ENCODE data around the gene EAPP.
"Not testable (repeated sequence)": the region's sequence is repeated elsewhere in the genome, so short reads cannot be mapped to it uniquely, and the experiment has no call there.

The EAPP gene

DNA sequence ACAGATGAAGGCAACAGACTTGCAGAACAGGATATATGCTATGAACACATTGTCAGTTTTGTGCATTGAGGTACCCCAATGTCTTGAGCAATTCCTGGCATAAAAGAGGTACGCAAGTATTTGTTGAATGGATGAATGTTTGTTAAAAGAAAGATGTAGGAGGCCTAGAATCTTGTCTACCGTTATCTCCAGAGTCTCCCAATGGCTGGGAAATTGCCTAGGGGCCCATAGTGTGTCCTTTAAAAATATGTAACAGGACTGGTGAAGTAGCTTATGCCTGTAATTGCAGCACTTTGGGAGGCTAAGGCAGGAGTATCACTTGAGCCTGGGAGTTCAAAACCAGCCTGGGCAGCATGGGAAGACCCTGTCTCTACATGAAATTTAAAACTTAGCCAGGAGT is 57.0 kb downstream of the EAPP start:
- no peak for DNase-seq (ENCODE audit: low spot score)
- Mint-ChIP-seq H3K27ac (no peak overlapping the region), H3K9me3 (no peaks in the 10 kb centered on the region), H3K4me1 (ENCODE audit: low read depth) (no peaks in the 10 kb centered on the region), H3K27me3 (ENCODE audit: low read depth) (no peaks in the 10 kb centered on the region), H3K4me3 (no peak overlapping the region), H3K36me3 (ENCODE audit: low read depth) (no peaks in the 10 kb centered on the region)

DNA sequence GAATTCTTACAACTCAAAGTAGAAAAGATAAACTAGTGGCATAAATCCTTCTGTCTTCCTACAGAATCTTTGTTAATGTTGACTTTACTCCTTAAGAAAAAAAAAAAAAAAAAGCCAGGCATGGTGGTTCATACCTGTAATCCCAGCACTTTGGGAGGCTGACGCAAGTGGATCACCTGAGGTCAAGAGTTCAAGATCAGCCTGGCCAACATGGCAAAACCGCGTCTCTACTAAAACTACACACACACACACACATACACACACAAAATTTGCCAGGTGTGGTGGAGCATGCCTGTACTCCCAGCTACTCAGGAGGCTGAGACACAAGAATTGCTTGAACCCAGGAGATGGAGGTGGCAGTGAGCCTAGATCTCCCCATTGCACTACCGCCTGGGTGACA is 59.8 kb downstream of the EAPP start:
- no peak overlapping the region for H3K4me3 Mint-ChIP-seq

DNA sequence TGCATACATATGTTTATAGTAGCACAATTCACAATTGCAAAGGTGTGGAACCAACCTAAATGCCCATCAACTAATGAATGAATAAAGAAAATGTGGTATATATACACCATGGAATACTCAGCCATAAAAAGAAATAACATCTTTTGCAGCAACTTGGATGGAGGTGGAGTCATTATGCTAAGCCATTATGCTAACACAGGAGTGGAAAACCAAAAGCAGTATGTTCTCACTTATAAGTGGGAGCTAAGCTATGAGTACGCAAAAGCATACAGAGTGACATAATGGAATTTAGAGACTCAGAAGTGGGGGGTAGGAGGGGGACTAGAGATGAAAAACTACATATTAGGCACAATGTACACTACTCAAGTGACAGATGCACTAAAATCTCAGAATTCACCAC is 61.2 kb downstream of the EAPP start:
- Mint-ChIP-seq H3K27me3 (ENCODE audit: low read depth) (no peaks in the 10 kb centered on the region), H3K9me3 (no peaks in the 10 kb centered on the region), H3K4me1 (ENCODE audit: low read depth) (no peaks in the 10 kb centered on the region), H3K4me3 (no peak overlapping the region), H3K27ac (no peak overlapping the region), H3K36me3 (ENCODE audit: low read depth) (no peaks in the 10 kb centered on the region)
- DNase-seq (ENCODE audit: low spot score), result no peak

More for the DNA sequence above, 59.8 kb downstream of the EAPP start:
- Mint-ChIP-seq H3K4me1 (ENCODE audit: low read depth) (no peaks in the 10 kb centered on the region), H3K9me3 (no peaks in the 10 kb centered on the region), H3K36me3 (ENCODE audit: low read depth) (no peaks in the 10 kb centered on the region), H3K27ac (no peak overlapping the region), H3K27me3 (ENCODE audit: low read depth) (no peaks in the 10 kb centered on the region)
- no peak for DNase-seq (ENCODE audit: low spot score)

DNA sequence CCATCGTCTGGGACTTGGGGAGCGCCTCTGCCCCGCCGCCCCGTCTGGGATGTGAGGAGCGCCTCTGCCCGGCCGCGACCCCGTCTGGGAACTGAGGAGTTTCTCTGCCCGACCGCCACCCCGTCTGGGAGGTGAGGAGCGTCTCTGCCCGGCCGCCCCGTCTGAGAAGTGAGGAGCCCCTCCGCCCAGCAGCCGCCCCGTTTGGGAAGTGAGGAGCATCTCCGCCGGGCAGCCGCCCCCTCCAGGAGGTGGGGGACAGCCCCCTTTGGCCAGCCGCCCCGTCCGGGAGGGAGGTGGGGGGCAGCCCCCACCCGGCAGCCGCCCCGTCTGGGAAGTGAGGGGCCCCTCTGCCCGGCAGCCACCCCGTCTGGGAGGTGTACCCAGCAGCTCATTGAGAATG is 63.5 kb downstream of the EAPP start:
- H3K27ac Mint-ChIP-seq; H3K4me3 Mint-ChIP-seq; DNase-seq (ENCODE audit: low spot score); H3K9me3 Mint-ChIP-seq; H3K4me1 Mint-ChIP-seq (ENCODE audit: low read depth); H3K36me3 Mint-ChIP-seq (ENCODE audit: low read depth); H3K27me3 Mint-ChIP-seq (ENCODE audit: low read depth): not testable (repeated sequence)

DNA sequence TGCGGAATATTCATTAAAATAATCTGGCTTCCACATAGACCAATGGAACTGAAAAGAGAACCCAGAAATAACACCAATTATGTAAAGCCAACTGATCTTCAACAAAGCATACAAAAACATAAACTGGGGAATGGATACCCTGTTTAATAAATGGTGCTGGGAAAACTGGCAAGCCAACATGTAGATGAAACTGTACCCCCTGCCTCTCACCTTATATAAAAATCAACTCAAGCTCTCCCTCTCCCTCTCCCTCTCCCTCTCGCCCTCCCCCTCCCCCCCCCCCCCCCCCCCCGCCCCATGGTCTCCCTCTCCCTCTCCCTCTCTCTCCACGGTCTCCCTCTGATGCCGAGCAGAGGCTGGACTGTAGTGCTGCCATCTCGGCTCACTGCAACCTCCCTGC is 64.3 kb downstream of the EAPP start:
- DNase-seq (ENCODE audit: low spot score), result no peak
- Mint-ChIP-seq H3K27me3 (ENCODE audit: low read depth) (no peaks in the 10 kb centered on the region), H3K4me1 (ENCODE audit: low read depth) (no peaks in the 10 kb centered on the region), H3K4me3 (no peak overlapping the region), H3K9me3 (no peaks in the 10 kb centered on the region), H3K36me3 (ENCODE audit: low read depth) (no peaks in the 10 kb centered on the region), H3K27ac (no peak overlapping the region)

DNA sequence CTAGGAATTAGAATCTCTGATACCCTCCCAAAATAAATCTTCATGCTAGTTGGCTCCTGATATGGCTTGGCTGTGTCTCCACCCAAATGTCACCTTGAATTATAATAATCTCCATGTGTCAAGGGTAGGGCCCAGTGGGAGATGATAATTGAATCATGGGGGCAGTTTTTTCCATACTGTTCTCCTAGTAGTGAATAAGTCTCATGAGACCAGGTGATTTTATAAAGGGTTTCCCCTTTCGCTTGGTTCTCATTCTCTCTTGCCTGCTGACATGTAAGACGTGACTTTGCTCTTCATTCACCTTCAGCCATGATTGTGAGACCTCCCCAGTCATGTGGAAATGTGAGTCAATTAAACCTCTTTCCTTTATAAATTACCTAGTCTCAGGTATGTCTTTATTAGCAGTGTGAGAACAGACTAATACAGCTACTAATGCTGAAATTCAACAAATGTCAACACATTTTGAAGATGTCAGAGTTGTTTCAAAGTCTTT is 65.3 kb downstream of the EAPP start:
- no peaks in the 10 kb centered on the region for H3K27me3 Mint-ChIP-seq (ENCODE audit: low read depth)
- no peak overlapping the region for H3K27ac Mint-ChIP-seq
- DNase-seq (ENCODE audit: low spot score), result no peak
- no peaks in the 10 kb centered on the region for H3K4me1 Mint-ChIP-seq (ENCODE audit: low read depth)
- no peaks in the 10 kb centered on the region for H3K36me3 Mint-ChIP-seq (ENCODE audit: low read depth)
- H3K4me3 Mint-ChIP-seq, result no peak overlapping the region
- no peaks in the 10 kb centered on the region for H3K9me3 Mint-ChIP-seq

DNA sequence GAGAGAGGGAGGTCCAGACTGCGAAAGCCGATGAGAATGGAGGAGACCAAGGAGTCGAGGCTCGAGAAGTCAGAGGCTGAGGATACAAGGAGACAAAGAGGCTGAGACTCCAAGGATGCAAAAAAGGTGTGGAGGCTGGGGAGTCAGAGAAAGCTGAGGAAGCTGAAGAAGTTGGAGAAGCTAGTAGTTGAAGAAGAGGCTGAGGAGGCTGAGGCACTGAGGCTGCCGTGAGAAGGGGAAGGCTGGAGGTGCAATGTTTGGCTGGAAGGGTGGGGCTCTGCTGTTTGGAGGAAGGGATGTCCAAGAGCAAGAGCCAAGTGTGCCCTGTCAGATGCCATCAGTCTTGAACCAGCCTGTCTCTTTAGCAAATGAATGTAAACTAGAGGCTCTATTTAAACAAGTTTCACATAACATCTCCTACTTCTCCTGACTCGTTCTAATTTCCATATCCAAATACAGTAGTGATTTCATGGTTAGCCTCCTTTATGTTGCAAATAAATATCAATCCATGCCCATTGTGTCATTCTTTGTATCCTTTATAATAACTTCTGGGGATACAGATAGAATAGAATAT is 66.7 kb downstream of the EAPP start:
- no peaks in the 10 kb centered on the region for H3K9me3 Mint-ChIP-seq
- no peak overlapping the region for H3K4me3 Mint-ChIP-seq
- H3K36me3 Mint-ChIP-seq (ENCODE audit: low read depth), result no peaks in the 10 kb centered on the region
- DNase-seq (ENCODE audit: low spot score), result no peak
- peaks cover 2% of the 10 kb centered on the region for H3K4me1 Mint-ChIP-seq (ENCODE audit: low read depth)
- no peak overlapping the region for H3K27ac Mint-ChIP-seq
- H3K27me3 Mint-ChIP-seq (ENCODE audit: low read depth), result peaks cover 2% of the 10 kb centered on the region

DNA sequence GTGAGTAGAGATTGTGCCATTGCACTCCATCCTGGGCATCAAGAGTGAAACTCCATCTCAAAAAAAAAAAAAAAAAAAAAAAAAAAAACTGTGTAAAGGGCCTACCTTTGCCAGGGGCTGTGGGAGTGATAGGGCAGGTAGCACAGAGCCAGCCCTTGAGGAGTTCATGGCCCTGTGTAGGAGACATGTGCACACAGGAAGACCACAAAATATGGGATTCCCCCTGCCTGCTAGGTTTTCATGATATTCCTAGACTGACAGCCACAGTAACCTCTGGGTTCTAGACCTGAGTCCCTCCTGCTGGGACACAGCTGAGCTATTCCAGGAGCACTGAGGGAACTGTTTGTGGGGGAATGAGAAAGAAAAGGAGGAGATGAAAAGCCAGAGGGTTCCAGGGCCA is 69.2 kb downstream of the EAPP start:
- Mint-ChIP-seq H3K36me3 (ENCODE audit: low read depth) (no peaks in the 10 kb centered on the region), H3K4me3 (no peak overlapping the region), H3K9me3 (no peaks in the 10 kb centered on the region), H3K4me1 (ENCODE audit: low read depth) (peaks cover 4% of the 10 kb centered on the region), H3K27me3 (ENCODE audit: low read depth) (peaks cover 2% of the 10 kb centered on the region), H3K27ac (no peak overlapping the region)
- no peak for DNase-seq (ENCODE audit: low spot score)

DNA sequence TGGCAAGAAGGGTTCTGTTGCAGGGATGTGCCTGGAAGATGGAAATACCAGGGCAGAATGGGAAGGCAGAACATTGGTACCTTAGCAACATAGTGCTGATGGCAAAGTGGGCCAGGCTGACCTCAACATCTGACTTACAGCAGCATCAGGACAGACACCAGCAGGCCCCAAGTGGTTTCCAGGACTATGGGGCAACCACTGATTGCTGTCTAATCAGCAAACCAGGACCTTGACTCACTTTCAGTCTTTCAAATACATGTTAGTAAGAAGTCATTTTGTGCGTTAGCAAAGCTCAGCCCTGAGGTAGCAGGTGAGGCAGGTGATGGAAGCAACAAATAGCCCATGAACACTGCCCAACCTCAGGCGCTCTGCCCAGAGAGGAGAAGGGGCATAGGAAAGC is 72.8 kb downstream of the EAPP start:
- Mint-ChIP-seq H3K27ac (no peak overlapping the region), H3K9me3 (no peaks in the 10 kb centered on the region), H3K4me1 (ENCODE audit: low read depth) (peaks cover 9% of the 10 kb centered on the region), H3K36me3 (ENCODE audit: low read depth) (no peaks in the 10 kb centered on the region), H3K27me3 (ENCODE audit: low read depth) (peaks cover 2% of the 10 kb centered on the region), H3K4me3 (no peak overlapping the region)
- no peak for DNase-seq (ENCODE audit: low spot score)
